C4-2B (cell line): ENCODE measurements around the gene FAXC.

Source experiments
- ZFX ChIP-seq: fragments of 450-650 bp; IDR thresholded peaks from 2 replicates; pipeline ENCODE4 v1.6.1; 2017
- TF ChIP-seq, protein P1 (sequence below): fragments of 450-650 bp; conservative IDR thresholded peaks from 2 replicates; pipeline ENCODE4 v1.5.1; 2017; ENCODE audit warnings: mild to moderate bottlenecking

- TF ChIP-seq, protein P1, sequence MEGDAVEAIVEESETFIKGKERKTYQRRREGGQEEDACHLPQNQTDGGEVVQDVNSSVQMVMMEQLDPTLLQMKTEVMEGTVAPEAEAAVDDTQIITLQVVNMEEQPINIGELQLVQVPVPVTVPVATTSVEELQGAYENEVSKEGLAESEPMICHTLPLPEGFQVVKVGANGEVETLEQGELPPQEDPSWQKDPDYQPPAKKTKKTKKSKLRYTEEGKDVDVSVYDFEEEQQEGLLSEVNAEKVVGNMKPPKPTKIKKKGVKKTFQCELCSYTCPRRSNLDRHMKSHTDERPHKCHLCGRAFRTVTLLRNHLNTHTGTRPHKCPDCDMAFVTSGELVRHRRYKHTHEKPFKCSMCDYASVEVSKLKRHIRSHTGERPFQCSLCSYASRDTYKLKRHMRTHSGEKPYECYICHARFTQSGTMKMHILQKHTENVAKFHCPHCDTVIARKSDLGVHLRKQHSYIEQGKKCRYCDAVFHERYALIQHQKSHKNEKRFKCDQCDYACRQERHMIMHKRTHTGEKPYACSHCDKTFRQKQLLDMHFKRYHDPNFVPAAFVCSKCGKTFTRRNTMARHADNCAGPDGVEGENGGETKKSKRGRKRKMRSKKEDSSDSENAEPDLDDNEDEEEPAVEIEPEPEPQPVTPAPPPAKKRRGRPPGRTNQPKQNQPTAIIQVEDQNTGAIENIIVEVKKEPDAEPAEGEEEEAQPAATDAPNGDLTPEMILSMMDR, result no peak
- TF ChIP-seq ZFX, result no peak
Observed at GRCh38 chr6:99347804-99348203, 1.7 kb downstream of the FAXC start.
